GM19193 (cell line): ENCODE data around the gene PGLYRP1.

Source experiments
- POLR2A ChIP-seq: IDR thresholded peaks from 4 replicates; pipeline ENCODE4 v1.6.1; 2011; ENCODE audit not compliant: insufficient read depth, insufficient read length; ENCODE audit errors: extremely low read depth

The PGLYRP1 gene

GRCh38 chr19:45971260-45971902 is 51.5 kb downstream of the PGLYRP1 start:
- TF ChIP-seq POLR2A: no peak

- TF ChIP-seq POLR2A: no peak
Observed at GRCh38 chr19:45969676-45970075, 53.2 kb downstream of the PGLYRP1 start.
